RWPE1 (cell line): ENCODE results near the gene BPNT1.
A peak's percentile ranks its signal among the peaks of the same experiment; 100 is the strongest.

Source experiments
- CTCF ChIA-PET: fragments of 350-600 bp; sonication (Branson Sonifier 250); formaldehyde crosslinking; extraction: SDS; loops from one replicate; lab custom pipeline; 2021; lab: Yijun Ruan, JAX
- POLR2A ChIA-PET: fragments of 400-600 bp; formaldehyde crosslinking; extraction: SDS; loops from one replicate; lab custom pipeline; 2020; ENCODE audit warnings: antibody characterized with exemption; ENCODE audit not compliant: low non-redundant PET; lab: Yijun Ruan, JAX
- DNase-seq: peaks from one replicate; pipeline ENCODE4 v3.0.0; 2012; ENCODE audit warnings: low spot score
- H3K27ac ChIP-seq: fragments of 450-650 bp; 2 replicates; pipeline ENCODE4 v1.5.1; 2017
- CTCF ChIP-seq: fragments of 450-650 bp; conservative IDR thresholded peaks from 2 replicates; pipeline ENCODE4 v1.5.1; 2017; ENCODE audit warnings: low read depth, mild to moderate bottlenecking

Gene BPNT1

GRCh38 chr1:220089650-220090556 is at the start of gene BPNT1:
BPNT1 (minus strand) TSS chr1:220089788; CDS start chr1:220079846, 9,942 bp downstream.
- H3K27ac ChIP-seq, result peak within 1 kb of the TSS; percentile 69
- peak; percentile 98 for DNase-seq
- ChIA-PET POLR2A (interaction anchor here (0.7 to 0.8 kb wide), 5 partner anchors 10 to 702 kb away, joined by 3 to 10 read pairs (median 4); no protein-coding TSS in a partner anchor), CTCF (interaction anchor here (0.6 to 1.1 kb wide), 6 partner anchors 9 to 331 kb away, joined by 3 to 6 read pairs (median 4); no protein-coding TSS in a partner anchor)
- 0 out of 2 replicates have a peak, but pooled peaks have one; percentile 18 for TF ChIP-seq CTCF

- CTCF ChIA-PET, result interaction anchor here (0.6 to 1.1 kb wide), 2 partner anchors 25 to 45 kb away, joined by 3 read pairs; no protein-coding TSS in a partner anchor
- DNase-seq, result no peak
- no peak overlapping the region for H3K27ac ChIP-seq
- POLR2A ChIA-PET, result no interaction called here
- TF ChIP-seq CTCF, result no peak
Observed at GRCh38 chr1:220137019-220137786, 47.6 kb upstream of the BPNT1 start.

- H3K27ac ChIP-seq, result no peak overlapping the region
- DNase-seq, result no peak
- CTCF ChIA-PET, result interaction anchor here (0.7 kb wide), 1 partner anchor 22 kb away, joined by 3 read pairs; no protein-coding TSS in a partner anchor
- POLR2A ChIA-PET, result no interaction called here
- TF ChIP-seq CTCF, result no peak
Observed at GRCh38 chr1:220135755-220136154, 46.2 kb upstream of the BPNT1 start.

GRCh38 chr1:220129479-220130210 is 40.1 kb upstream of the BPNT1 start:
- H3K27ac ChIP-seq, result no peak overlapping the region
- no peak for TF ChIP-seq CTCF
- no peak for DNase-seq
- ChIA-PET POLR2A (no interaction called here), CTCF (interaction anchor here (0.6 kb wide), 1 partner anchor 9 kb away, joined by 3 read pairs; no protein-coding TSS in a partner anchor)

GRCh38 chr1:220127076-220127475 is 37.5 kb upstream of the BPNT1 start:
- TF ChIP-seq CTCF, result no peak
- POLR2A ChIA-PET, result no interaction called here
- no peak overlapping the region for H3K27ac ChIP-seq
- no peak for DNase-seq
- CTCF ChIA-PET, result no interaction called here
